22Rv1 (cell line): ENCODE results near the gene GPS1.

Experiments used
- CTCF ChIP-seq: fragments of 450-650 bp; IDR thresholded peaks from 2 replicates; pipeline ENCODE4 v1.5.1; 2017; ENCODE audit warnings: mild to moderate bottlenecking
- ZFX ChIP-seq: fragments of 450-650 bp; IDR thresholded peaks from 2 replicates; pipeline ENCODE4 v1.6.1; 2017; ENCODE audit warnings: antibody characterized with exemption, borderline replicate concordance

DNA sequence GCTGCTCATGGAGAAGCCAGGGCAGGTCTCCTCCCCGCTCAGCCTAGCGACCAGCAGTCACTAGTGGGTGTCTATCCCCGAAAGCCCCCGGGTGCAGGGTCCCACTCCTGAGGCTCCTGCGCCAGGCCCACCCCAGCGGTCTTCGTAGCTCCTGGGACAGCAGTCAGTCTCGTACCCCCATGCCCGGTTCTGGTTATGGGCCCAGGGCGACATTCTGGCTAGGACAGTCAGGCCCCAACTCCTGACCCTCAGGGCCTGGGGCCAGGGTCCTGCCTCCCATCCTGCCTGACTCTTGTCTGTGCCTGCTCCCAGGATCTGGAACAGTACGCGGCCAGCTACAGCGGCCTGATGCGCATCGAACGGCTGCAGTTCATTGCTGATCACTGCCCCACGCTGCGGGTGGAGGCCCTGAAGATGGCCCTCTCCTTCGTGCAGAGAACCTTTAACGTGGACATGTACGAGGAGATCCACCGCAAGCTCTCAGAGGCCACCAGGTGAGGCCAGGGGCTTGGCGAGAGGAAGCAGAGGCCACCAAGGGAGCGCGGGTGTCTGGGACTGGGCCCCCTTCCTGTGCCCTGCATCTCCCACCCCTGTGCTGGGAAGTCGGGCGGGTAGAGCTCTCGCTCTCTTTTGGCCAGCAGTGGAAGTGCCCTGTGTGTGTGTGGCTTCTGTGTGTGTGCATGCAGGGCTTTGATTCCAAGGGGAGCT, 2.0 kb downstream of the GPS1 start:
- no peak for TF ChIP-seq CTCF
- no peak for TF ChIP-seq ZFX
